GM23338 (cell line): ENCODE results near the gene ARHGEF11. TPM values are rescaled to one million over a fixed set of nuclear protein-coding genes. Genes with fewer than 3 reads are reported as not detected.

Experiments
- ATAC-seq: fragments of 200-7000 bp; cut with Tn5 transposase; 3 replicates; pipeline ENCODE4 v1.9.1; 2020
- DNase-seq: peaks from one replicate; pipeline ENCODE4 v3.0.0-alpha.2; 2015; ENCODE audit warnings: low spot score
- H2AFZ ChIP-seq: fragments of 200-600 bp; sonication (generic); 2 replicates; pipeline ENCODE4 v1.8.0; 2016; ENCODE audit warnings: antibody characterized with exemption, mild to moderate bottlenecking, moderate library complexity
- H3F3A ChIP-seq: fragments of 200-600 bp; sonication (generic); replicated peaks from 2 replicates; pipeline ENCODE4 v1.8.0; 2017; ENCODE audit warnings: antibody characterized with exemption, mixed run types, low read depth
- H3K27ac ChIP-seq: fragments of 200-600 bp; sonication (generic); 2 replicates; pipeline ENCODE4 v1.6.1; 2016; ENCODE audit warnings: low read depth
- H3K27me3 ChIP-seq: fragments of 200-600 bp; sonication (generic); 2 replicates; pipeline ENCODE4 v1.8.0; 2016; ENCODE audit warnings: mild to moderate bottlenecking, mixed run types, moderate library complexity; ENCODE audit not compliant: insufficient read depth
- H3K36me3 ChIP-seq: fragments of 200-600 bp; sonication (generic); 2 replicates; pipeline ENCODE4 v1.8.0; 2016; ENCODE audit warnings: mild to moderate bottlenecking; ENCODE audit not compliant: insufficient read depth
- H3K4me1 ChIP-seq: fragments of 200-600 bp; sonication (generic); 2 replicates; pipeline ENCODE4 v1.8.0; 2016; ENCODE audit warnings: mild to moderate bottlenecking, moderate library complexity; ENCODE audit not compliant: insufficient read depth
- H3K4me2 ChIP-seq: fragments of 200-600 bp; sonication (generic); 2 replicates; pipeline ENCODE4 v1.7.1; 2017; ENCODE audit warnings: mixed run types
- H3K4me3 ChIP-seq: fragments of 200-600 bp; sonication (generic); 2 replicates; pipeline ENCODE4 v1.6.1; 2016; ENCODE audit warnings: mixed run types
- H3K79me2 ChIP-seq: fragments of 200-600 bp; sonication (generic); replicated peaks from 2 replicates; pipeline ENCODE4 v1.8.0; 2017; ENCODE audit warnings: mild to moderate bottlenecking; ENCODE audit not compliant: insufficient read depth
- H3K9me2 ChIP-seq: fragments of 200-600 bp; sonication (generic); 2 replicates; pipeline ENCODE4 v1.8.0; 2017; ENCODE audit not compliant: insufficient read depth
- H4K20me1 ChIP-seq: fragments of 200-600 bp; sonication (generic); replicated peaks from 2 replicates; pipeline ENCODE4 v1.8.0; 2017; ENCODE audit warnings: mild to moderate bottlenecking; ENCODE audit not compliant: insufficient read depth
- H3K27ac Mint-ChIP-seq: 2 replicates; pipeline ENCODE4 v1.8.0; 2020; ENCODE audit warnings: inconsistent platforms, mild to moderate bottlenecking, moderate library complexity, mixed read lengths
- H3K27me3 Mint-ChIP-seq: 3 replicates; pipeline ENCODE4 v1.8.0; 2022; ENCODE audit warnings: low read depth, mild to moderate bottlenecking, moderate library complexity, mixed read lengths, inconsistent platforms; ENCODE audit not compliant: insufficient read depth, poor library complexity
- H3K36me3 Mint-ChIP-seq: 3 replicates; pipeline ENCODE4 v1.8.0; 2021; ENCODE audit warnings: low read depth, mild to moderate bottlenecking, inconsistent platforms, moderate library complexity, mixed read lengths
- H3K4me1 Mint-ChIP-seq: 3 replicates; pipeline ENCODE4 v1.8.0; 2020; ENCODE audit warnings: mild to moderate bottlenecking, inconsistent platforms, mixed read lengths
- H3K4me3 Mint-ChIP-seq: 3 replicates; pipeline ENCODE4 v1.8.0; 2021; ENCODE audit warnings: moderate library complexity, mild to moderate bottlenecking, inconsistent platforms, mixed read lengths
- H3K9me3 Mint-ChIP-seq: 3 replicates; pipeline ENCODE4 v1.8.0; 2020; ENCODE audit warnings: moderate library complexity, mild to moderate bottlenecking, inconsistent platforms, mixed read lengths
- CREB1 ChIP-seq: fragments of 250-450 bp; sonication (Bioruptor Pico); IDR thresholded peaks from 2 replicates; pipeline ENCODE4 v1.5.0; 2020; ENCODE audit warnings: low read depth, mild to moderate bottlenecking, moderate library complexity
- CTCF ChIP-seq, 2 experiments: fragments of 200-600 bp in 1 of 2; sonication (generic) in 1 of 2; conservative IDR thresholded peaks; 2 replicates each; pipeline versions ENCODE4 v1.5.1 to v1.6.1; 2016 to 2017; ENCODE audit warnings: antibody characterized with exemption in 2 of 2, low read depth in 2 of 2, mild to moderate bottlenecking in 2 of 2, moderate library complexity in 1 of 2
- ETS1 ChIP-seq: IDR thresholded peaks from 2 replicates; pipeline ENCODE4 v1.6.1; 2016; ENCODE audit warnings: antibody characterized with exemption
- EZH2 ChIP-seq: fragments of 200-600 bp; sonication (generic); IDR thresholded peaks from one replicate; pipeline ENCODE4 v1.8.0; 2017; ENCODE audit warnings: antibody characterized with exemption, mild to moderate bottlenecking, low read depth; ENCODE audit not compliant: unreplicated experiment
- EZH2phosphoT487 ChIP-seq: fragments of 200-600 bp; sonication (generic); IDR thresholded peaks from one replicate; pipeline ENCODE4 v1.8.1; 2018; ENCODE audit warnings: antibody characterized with exemption; ENCODE audit not compliant: unreplicated experiment
- JUNB ChIP-seq: IDR thresholded peaks from one replicate; pipeline ENCODE4 v1.6.1; 2016; ENCODE audit warnings: antibody characterized with exemption; ENCODE audit not compliant: unreplicated experiment
- NANOG ChIP-seq: IDR thresholded peaks from 2 replicates; pipeline ENCODE4 v1.6.1; 2016; ENCODE audit warnings: antibody characterized with exemption, borderline replicate concordance
- POLR2AphosphoS5 ChIP-seq: IDR thresholded peaks from 2 replicates; pipeline ENCODE4 v1.6.1; 2016; ENCODE audit warnings: antibody characterized with exemption, low read depth
- STAT1 ChIP-seq: IDR thresholded peaks from one replicate; pipeline ENCODE4 v1.6.1; 2016; ENCODE audit warnings: antibody characterized with exemption; ENCODE audit not compliant: unreplicated experiment
- ZNF114 ChIP-seq: fragments of 250-450 bp; sonication (Bioruptor Pico); IDR thresholded peaks from 2 replicates; pipeline ENCODE4 v1.5.0; 2020; ENCODE audit warnings: mild to moderate bottlenecking, moderate library complexity
- ZNF331 ChIP-seq: fragments of 250-450 bp; sonication (Bioruptor Pico); IDR thresholded peaks from 2 replicates; pipeline ENCODE4 v1.5.0; 2020; ENCODE audit warnings: low read depth, mild to moderate bottlenecking, moderate library complexity
- polyA plus RNA-seq: library from polyadenylated mRNA; unstranded; fragments of >200 nt; fragmentation: Nextera tagmentation; extraction: Ambion mirVana; gene quantifications from 2 replicates; pipeline ENCODE4 v1.2.1, GENCODE V29; 2016
- total RNA-seq: library from RNA; depleted of rRNA; stranded (reverse); fragments of >200 nt; shearing (Covaris generic); gene quantifications from 2 replicates; pipeline ENCODE4 v1.2.3, GENCODE V29; 2014
- TF ChIP-seq, protein P1 (sequence below): fragments of 250-450 bp; sonication (Bioruptor Pico); IDR thresholded peaks from 2 replicates; pipeline ENCODE4 v1.5.0; 2020; ENCODE audit warnings: mild to moderate bottlenecking, moderate library complexity
- TF ChIP-seq, protein P2 (sequence below): IDR thresholded peaks from one replicate; pipeline ENCODE4 v1.6.1; 2018; ENCODE audit warnings: antibody characterized with exemption; ENCODE audit not compliant: unreplicated experiment

The ARHGEF11 gene
- total and polyA plus RNA-seq, 2 experiments from 2014 or later = 12.3 to 33.7 TPM

DNA sequence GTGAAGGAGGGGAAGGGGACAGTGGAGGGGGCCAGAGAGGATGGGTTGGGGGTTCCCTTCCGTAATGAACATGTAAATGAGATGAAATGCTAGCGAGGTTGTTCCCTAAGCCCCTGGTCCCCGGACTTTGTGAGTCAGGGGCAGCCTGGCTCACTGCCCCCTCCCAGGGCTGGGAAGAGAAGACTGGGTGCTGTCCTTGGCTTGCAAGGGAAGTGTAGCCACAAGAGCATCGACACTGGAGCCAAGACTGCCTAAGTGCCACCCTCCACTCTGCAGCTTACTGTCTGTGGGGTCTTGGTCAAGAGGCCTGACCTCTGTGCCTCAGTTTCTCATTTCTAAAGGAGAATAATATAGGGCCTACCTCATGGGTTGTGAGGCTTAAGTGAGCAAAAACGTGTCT lies 151.5 kb downstream of the ARHGEF11 start:
- H4K20me1 ChIP-seq = no peaks in the 10 kb centered on the region; the same call in 1 of the 2 replicates
- H3K4me3 ChIP-seq = peak overlapping the region; percentile 64
- H3K9me2 ChIP-seq = no peaks in the 10 kb centered on the region
- no peak for ATAC-seq
- H3K27ac ChIP-seq = no peak overlapping the region
- H3K27me3 ChIP-seq = peaks cover 61% of the 10 kb centered on the region
- no peaks in the 10 kb centered on the region; the same call in 1 of the 2 replicates for H3K4me1 ChIP-seq
- TF ChIP-seq ZNF331 (no peak), NANOG (no peak), CTCF (conservative IDR thresholded peaks at IDR 0.05; ENCODE audit: low read depth in 2 of 2) (no peak), EZH2phosphoT487 (no peak), STAT1 (no peak), ZNF114 (no peak), CREB1 (CRISPR knock-in tag) (no peak), ETS1 (no peak), POLR2AphosphoS5 (no peak), EZH2 (no peak), JUNB (no peak)
- TF ChIP-seq, protein P1, sequence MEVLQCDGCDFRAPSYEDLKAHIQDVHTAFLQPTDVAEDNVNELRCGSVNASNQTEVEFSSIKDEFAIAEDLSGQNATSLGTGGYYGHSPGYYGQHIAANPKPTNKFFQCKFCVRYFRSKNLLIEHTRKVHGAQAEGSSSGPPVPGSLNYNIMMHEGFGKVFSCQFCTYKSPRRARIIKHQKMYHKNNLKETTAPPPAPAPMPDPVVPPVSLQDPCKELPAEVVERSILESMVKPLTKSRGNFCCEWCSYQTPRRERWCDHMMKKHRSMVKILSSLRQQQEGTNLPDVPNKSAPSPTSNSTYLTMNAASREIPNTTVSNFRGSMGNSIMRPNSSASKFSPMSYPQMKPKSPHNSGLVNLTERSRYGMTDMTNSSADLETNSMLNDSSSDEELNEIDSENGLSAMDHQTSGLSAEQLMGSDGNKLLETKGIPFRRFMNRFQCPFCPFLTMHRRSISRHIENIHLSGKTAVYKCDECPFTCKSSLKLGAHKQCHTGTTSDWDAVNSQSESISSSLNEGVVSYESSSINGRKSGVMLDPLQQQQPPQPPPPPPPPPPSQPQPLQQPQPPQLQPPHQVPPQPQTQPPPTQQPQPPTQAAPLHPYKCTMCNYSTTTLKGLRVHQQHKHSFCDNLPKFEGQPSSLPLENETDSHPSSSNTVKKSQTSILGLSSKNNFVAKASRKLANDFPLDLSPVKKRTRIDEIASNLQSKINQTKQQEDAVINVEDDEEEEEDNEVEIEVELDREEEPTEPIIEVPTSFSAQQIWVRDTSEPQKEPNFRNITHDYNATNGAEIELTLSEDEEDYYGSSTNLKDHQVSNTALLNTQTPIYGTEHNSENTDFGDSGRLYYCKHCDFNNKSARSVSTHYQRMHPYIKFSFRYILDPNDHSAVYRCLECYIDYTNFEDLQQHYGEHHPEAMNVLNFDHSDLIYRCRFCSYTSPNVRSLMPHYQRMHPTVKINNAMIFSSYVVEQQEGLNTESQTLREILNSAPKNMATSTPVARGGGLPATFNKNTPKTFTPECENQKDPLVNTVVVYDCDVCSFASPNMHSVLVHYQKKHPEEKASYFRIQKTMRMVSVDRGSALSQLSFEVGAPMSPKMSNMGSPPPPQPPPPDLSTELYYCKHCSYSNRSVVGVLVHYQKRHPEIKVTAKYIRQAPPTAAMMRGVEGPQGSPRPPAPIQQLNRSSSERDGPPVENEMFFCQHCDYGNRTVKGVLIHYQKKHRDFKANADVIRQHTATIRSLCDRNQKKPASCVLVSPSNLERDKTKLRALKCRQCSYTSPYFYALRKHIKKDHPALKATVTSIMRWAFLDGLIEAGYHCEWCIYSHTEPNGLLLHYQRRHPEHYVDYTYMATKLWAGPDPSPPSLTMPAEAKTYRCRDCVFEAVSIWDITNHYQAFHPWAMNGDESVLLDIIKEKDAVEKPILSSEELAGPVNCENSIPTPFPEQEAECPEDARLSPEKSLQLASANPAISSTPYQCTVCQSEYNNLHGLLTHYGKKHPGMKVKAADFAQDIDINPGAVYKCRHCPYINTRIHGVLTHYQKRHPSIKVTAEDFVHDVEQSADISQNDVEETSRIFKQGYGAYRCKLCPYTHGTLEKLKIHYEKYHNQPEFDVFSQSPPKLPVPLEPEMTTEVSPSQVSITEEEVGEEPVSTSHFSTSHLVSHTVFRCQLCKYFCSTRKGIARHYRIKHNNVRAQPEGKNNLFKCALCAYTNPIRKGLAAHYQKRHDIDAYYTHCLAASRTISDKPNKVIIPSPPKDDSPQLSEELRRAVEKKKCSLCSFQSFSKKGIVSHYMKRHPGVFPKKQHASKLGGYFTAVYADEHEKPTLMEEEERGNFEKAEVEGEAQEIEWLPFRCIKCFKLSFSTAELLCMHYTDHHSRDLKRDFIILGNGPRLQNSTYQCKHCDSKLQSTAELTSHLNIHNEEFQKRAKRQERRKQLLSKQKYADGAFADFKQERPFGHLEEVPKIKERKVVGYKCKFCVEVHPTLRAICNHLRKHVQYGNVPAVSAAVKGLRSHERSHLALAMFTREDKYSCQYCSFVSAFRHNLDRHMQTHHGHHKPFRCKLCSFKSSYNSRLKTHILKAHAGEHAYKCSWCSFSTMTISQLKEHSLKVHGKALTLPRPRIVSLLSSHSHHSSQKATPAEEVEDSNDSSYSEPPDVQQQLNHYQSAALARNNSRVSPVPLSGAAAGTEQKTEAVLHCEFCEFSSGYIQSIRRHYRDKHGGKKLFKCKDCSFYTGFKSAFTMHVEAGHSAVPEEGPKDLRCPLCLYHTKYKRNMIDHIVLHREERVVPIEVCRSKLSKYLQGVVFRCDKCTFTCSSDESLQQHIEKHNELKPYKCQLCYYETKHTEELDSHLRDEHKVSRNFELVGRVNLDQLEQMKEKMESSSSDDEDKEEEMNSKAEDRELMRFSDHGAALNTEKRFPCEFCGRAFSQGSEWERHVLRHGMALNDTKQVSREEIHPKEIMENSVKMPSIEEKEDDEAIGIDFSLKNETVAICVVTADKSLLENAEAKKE = no peak
- TF ChIP-seq, protein P2, sequence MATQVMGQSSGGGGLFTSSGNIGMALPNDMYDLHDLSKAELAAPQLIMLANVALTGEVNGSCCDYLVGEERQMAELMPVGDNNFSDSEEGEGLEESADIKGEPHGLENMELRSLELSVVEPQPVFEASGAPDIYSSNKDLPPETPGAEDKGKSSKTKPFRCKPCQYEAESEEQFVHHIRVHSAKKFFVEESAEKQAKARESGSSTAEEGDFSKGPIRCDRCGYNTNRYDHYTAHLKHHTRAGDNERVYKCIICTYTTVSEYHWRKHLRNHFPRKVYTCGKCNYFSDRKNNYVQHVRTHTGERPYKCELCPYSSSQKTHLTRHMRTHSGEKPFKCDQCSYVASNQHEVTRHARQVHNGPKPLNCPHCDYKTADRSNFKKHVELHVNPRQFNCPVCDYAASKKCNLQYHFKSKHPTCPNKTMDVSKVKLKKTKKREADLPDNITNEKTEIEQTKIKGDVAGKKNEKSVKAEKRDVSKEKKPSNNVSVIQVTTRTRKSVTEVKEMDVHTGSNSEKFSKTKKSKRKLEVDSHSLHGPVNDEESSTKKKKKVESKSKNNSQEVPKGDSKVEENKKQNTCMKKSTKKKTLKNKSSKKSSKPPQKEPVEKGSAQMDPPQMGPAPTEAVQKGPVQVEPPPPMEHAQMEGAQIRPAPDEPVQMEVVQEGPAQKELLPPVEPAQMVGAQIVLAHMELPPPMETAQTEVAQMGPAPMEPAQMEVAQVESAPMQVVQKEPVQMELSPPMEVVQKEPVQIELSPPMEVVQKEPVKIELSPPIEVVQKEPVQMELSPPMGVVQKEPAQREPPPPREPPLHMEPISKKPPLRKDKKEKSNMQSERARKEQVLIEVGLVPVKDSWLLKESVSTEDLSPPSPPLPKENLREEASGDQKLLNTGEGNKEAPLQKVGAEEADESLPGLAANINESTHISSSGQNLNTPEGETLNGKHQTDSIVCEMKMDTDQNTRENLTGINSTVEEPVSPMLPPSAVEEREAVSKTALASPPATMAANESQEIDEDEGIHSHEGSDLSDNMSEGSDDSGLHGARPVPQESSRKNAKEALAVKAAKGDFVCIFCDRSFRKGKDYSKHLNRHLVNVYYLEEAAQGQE = no peak
- no peak overlapping the region for H3K27ac Mint-ChIP-seq
- H3K36me3 ChIP-seq = no peaks in the 10 kb centered on the region
- H3K4me2 ChIP-seq = peak overlapping the region; percentile 80
- no peaks in the 10 kb centered on the region for H3K9me3 Mint-ChIP-seq
- H2AFZ ChIP-seq = peak overlapping the region; percentile 72; the same call in 1 of the 2 replicates
- H3K4me1 Mint-ChIP-seq = peaks cover 28% of the 10 kb centered on the region
- H3K4me3 Mint-ChIP-seq = peak overlapping the region; percentile 49
- no peaks in the 10 kb centered on the region for H3K79me2 ChIP-seq
- no peaks in the 10 kb centered on the region for H3F3A ChIP-seq
- no peaks in the 10 kb centered on the region; the same call in 2 of the 3 replicates for H3K36me3 Mint-ChIP-seq
- H3K27me3 Mint-ChIP-seq = peaks cover 49% of the 10 kb centered on the region
- DNase-seq = no peak
